Measurements from ENCODE around the gene RMP24.
A peak's percentile ranks its signal among the peaks of the same experiment; 100 is the strongest.

The RMP24 gene

GRCh38 chr18:35941299-35941698 lies 31.2 kb upstream of the RMP24 start:
- H3K4me3 ChIP-seq = no peak overlapping the region
- H3K27me3 ChIP-seq = no peaks in the 10 kb centered on the region
- no peaks in the 10 kb centered on the region for H3K9me3 ChIP-seq
- no peaks in the 10 kb centered on the region for H3K36me3 ChIP-seq
- H3K4me1 ChIP-seq = peaks cover 0 to 19% of the 10 kb centered on the region in 2 donors
- no peak for DNase-seq (ENCODE audit: low spot score)
- H3K27ac ChIP-seq = no peak overlapping the region
- no peak for TF ChIP-seq CTCF (IDR thresholded peaks at IDR 0.05)

GRCh38 chr18:35942133-35942532 lies 30.3 kb upstream of the RMP24 start:
- H3K27ac ChIP-seq = no peak overlapping the region
- DNase-seq (ENCODE audit: low spot score) = no peak
- H3K4me1 ChIP-seq = peaks cover 0 to 19% of the 10 kb centered on the region in 2 donors
- no peaks in the 10 kb centered on the region for H3K27me3 ChIP-seq
- no peaks in the 10 kb centered on the region for H3K36me3 ChIP-seq
- TF ChIP-seq CTCF (IDR thresholded peaks at IDR 0.05) = no peak
- H3K4me3 ChIP-seq = no peak overlapping the region
- H3K9me3 ChIP-seq = no peaks in the 10 kb centered on the region

GRCh38 chr18:35942661-35943060 lies 29.8 kb upstream of the RMP24 start:
- Histone ChIP-seq H3K4me3 (no peak overlapping the region), H3K4me1 (peaks cover 0 to 19% of the 10 kb centered on the region in 2 donors), H3K36me3 (no peaks in the 10 kb centered on the region), H3K27me3 (no peaks in the 10 kb centered on the region), H3K9me3 (no peaks in the 10 kb centered on the region), H3K27ac (no peak overlapping the region)
- no peak for TF ChIP-seq CTCF (IDR thresholded peaks at IDR 0.05)
- no peak for DNase-seq (ENCODE audit: low spot score)

- no peaks in the 10 kb centered on the region for H3K4me1 ChIP-seq
- H3K27ac ChIP-seq = no peak overlapping the region
- H3K36me3 ChIP-seq = no peaks in the 10 kb centered on the region
- TF ChIP-seq CTCF (IDR thresholded peaks at IDR 0.05) = no peak
- DNase-seq (ENCODE audit: low spot score) = no peak
- no peak overlapping the region for H3K4me3 ChIP-seq
- no peaks in the 10 kb centered on the region for H3K27me3 ChIP-seq
- peaks cover 0 to 4% of the 10 kb centered on the region in 2 donors for H3K9me3 ChIP-seq
Observed at GRCh38 chr18:35948080-35948479, 24.4 kb upstream of the RMP24 start.

- peak overlapping the region in 1 of 2 donors; percentile 59 for H3K4me3 ChIP-seq
- DNase-seq (ENCODE audit: low spot score) = no peak
- H3K9me3 ChIP-seq = peaks cover 0 to 4% of the 10 kb centered on the region in 2 donors
- no peaks in the 10 kb centered on the region for H3K36me3 ChIP-seq
- H3K4me1 ChIP-seq = no peaks in the 10 kb centered on the region
- H3K27ac ChIP-seq = no peak overlapping the region
- H3K27me3 ChIP-seq = no peaks in the 10 kb centered on the region
- no peak for TF ChIP-seq CTCF (IDR thresholded peaks at IDR 0.05)
Observed at GRCh38 chr18:35949090-35949489, 23.4 kb upstream of the RMP24 start.

- Histone ChIP-seq H3K4me1 (no peaks in the 10 kb centered on the region), H3K27ac (peak overlapping the region; percentile 26 to 54), H3K4me3 (peak overlapping the region; percentile 59 to 69), H3K27me3 (no peaks in the 10 kb centered on the region), H3K36me3 (no peaks in the 10 kb centered on the region), H3K9me3 (peaks cover 0 to 4% of the 10 kb centered on the region in 2 donors)
- DNase-seq (ENCODE audit: low spot score) = no peak
- TF ChIP-seq CTCF (IDR thresholded peaks at IDR 0.05) = peak; percentile 89 to 98
Observed at GRCh38 chr18:35949903-35950627, 22.4 kb upstream of the RMP24 start.

Data from right atrium auricular region (tissue), 2 donors.